ENCODE data around the gene GLG1. TPM values are rescaled to one million over a fixed set of nuclear protein-coding genes. Genes with fewer than 3 reads are reported as not detected.
"Not testable (repeated sequence)": the region's sequence is repeated elsewhere in the genome, so short reads cannot be mapped to it uniquely, and the experiment has no call there.

GLG1 gene
- polyA plus RNA-seq (ENCODE audit: insufficient read length) = 97.1 TPM

DNA sequence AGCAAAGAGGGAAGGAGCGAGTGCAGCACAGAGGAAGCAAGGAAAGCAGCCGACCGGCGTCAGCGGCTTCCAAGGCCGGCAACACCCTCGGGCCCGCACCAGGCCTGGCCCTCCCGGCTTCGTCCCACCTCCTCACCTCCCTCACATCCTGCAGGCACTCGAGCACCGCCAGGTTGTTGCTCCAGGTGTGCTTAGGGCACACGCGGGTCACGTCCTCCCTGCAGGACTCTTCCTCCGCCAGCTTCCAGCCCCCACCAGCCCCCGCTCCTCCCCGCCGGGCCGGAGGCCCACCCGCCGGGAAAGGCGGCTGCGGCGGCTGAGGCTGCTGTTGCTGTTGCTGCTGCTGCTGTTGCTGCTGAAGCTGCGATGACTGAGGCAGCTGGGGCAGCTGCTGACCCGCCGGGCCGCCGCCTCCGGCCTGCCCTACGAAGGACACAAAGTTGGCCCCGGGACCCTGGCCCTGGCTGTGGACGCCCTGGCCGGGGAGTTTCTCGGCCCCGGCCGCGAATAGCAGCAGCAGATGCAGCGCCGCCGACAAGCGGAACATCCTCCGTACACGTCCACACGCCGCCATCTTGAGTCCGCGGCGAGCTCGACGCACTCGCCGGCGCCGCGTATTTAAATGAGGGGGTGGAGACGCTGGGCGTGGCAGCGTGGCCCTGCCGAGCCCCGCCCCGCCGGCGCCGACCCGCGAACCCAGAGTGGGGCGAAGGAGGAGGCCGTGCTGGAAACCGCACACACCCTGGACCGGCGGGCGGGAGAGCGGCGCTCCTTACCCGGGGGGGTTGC lies at the start of gene GLG1:
Gene GLG1, minus strand, starts transcription at position 594 of the 789 bp plus-strand sequence. Its CDS starts 20 bp downstream, at position 574.
- DNase-seq (ENCODE audit: low read depth) = peak; percentile 73

DNA sequence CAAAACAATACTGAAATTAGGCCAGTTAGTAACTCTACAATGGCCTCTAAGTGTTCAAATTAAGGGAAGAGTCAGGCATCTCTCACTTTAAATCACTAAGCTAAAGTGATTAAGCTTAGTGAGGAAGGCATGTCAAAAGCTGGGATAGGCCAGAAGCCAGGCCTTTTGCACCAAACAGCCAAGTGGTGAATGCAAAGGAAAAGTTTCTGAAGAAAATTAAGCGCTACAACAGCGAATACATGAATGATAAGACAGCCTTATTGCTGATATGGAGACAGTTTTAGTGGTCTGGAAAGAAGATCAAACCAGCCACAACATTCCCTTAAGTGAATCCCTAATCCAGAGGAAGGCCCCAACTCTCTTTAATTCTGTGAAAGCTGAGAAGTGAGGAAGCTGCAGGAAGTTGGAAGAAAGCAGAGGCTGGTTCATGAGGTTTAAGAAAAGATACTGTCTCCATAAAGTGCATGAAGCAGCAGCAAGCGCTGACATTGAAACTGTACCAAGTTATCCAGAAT lies 47.7 kb upstream of the GLG1 start:
- no peak for DNase-seq (ENCODE audit: low read depth)

DNA sequence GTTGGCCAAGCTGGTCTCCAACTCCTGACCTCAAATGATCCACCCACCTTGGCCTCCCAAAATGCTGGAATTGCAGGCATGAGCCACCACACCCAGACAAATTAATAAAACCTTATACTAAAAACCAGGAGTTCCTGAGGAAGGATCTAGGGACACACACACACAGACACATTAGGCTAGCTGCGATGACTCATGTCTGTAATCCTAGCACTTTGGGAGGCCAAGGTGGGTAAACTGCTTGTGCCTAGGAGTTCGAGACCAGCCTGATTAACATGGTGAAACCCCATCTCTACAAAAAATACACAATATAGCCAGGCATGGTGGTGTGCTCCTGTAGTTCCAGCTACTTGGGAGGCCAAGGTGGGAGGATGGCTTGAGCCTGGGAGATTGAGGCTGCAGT lies 46.0 kb upstream of the GLG1 start:
- not testable (repeated sequence) for DNase-seq (ENCODE audit: low read depth)

DNA sequence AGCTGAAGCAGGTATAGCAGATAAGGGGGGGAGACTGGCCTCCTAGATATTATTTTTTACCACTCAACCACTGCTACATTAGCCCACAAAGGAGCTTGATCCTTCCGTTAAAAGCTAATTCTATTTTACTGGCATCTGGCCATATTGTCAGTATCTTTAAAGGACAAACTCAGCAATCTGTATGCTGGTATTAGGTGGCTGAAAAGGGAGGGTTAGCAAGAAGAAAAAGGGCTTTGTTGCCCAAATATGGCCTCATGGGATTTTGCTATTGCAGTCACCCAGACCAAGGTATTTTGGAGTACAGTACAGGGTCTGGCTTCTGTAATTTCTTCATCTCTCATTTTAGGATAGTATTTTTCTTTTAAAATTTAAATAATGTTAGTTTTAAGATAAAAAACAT lies 45.3 kb upstream of the GLG1 start:
- DNase-seq (ENCODE audit: low read depth) = no peak

DNA sequence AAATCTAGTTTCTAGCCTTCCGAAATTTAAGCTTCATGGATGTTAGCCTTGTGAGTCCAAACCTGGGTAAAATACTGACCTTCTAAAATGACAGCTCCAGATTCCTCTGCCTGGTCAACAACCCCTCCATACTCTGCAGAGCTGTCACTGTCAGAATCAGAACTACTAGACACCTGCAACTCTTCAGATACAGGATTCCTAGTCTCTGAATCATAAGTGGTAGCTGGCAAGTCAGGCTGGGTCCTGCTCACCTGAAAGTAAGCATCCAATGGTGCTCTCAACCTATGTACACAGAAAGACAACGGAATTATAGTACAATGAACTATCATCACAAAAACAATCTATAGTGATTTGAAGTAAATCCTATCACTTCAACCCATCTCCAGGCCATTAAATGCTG lies 44.9 kb upstream of the GLG1 start:
- DNase-seq (ENCODE audit: low read depth) = no peak

DNA sequence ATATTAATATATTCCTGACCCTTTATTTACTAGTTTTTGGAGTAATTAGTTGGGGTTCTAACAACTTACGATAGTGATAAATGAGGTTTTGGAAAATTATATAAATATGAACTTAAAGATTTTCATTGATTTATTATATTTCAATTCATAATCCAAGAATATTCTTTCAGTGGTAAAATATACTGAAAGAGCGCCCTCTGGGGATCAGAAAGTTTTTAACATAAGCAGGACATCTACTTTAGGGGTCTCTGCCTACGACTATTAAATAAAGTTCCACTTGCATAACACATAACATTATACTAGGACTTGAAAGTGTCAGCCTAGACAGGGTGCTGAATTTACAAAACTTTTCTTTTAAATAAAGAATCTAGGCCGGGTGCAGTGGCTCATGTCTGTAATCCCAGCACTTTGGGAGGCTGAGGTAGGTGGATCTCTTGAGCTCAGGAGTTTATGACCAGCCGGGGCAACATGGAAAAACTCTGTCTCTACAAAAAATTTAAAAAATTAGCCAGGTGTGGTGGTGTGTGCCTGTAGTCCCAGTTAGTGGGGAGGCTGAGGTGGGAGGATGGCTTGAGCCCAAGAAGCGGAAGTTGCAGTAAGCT lies 44.2 kb upstream of the GLG1 start:
- no peak for DNase-seq (ENCODE audit: low read depth)

DNA sequence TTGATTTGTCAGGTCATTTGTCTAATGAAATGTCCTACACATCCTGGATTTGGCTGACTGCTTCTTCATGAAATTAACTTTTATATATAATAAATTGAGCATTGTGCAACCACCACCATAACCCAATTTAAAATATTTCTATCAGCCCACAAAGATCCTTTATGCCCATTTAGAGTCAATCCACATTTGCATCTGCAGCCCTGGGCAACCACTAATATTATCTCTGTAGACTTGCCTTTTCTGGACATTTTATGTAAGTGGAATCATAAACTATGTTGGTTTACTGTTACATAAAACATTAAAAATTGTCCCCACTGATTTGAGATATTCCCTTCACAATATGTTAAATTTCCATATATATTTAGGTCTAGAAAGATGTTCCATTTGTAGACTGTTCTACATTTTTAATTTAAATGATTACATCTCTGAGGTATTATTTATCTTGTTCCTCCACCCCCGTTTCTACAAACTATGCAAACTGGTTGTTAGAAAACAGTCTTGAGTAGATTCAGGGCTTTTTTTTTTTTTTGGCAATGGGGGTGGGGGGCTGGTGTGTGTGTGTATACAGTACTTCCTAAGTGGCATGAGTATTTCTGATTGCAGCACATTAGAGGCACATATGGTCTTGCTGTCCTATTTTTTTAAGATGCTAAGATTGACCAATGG lies 43.1 kb upstream of the GLG1 start:
- no peak for DNase-seq (ENCODE audit: low read depth)

DNA sequence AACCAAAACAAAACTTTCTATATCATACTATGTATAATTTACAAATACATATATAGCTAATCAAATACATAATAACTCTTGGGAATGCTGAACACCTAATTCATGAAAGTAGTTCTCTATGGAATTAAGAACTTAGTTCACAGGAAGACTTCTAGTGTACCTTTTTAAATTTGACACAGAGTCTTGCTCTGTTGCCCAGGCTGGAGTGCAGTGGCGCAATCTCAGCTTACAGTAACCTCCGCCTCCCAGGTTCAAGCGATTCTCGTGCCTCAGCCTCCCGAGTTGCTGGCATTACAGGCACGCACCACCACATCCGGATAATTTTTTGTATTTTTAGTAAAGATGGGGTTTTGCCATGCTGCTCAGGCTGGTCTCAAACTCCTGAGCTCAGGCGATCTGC lies 35.1 kb upstream of the GLG1 start:
- DNase-seq (ENCODE audit: low read depth) = no peak

DNA sequence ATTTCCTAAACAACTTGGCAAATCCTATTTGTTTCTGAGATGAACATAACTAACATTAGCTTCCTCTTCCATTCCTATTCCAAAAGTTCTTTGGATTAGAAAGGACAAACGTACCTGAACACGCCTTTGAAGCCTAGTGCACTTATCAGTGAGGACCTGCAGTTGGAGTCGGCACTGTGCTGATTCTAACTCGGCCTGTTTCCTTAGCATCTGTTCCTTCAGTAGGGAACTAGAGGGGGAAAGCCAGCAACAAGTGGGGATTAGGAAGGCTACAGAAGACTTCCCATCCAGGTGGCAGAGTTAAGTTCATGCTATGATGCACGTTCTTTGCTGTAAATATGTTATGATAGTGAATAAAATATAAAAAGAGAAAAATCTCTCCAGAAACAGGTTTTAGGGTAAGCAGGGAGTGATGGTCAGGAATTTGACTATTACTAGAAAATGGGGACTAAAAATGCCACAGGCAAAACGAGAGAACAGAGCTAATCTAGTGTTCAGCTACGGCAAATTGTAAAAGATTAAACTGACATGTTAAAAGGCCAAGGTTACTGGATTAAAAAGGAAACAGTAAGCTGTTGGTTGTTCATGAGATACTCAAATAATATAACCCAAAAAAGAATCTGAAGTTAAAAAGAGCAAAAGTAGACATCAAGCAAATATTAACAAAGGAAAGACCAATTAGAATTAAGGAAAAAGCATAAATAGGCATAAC lies 31.0 kb upstream of the GLG1 start:
- no peak for DNase-seq (ENCODE audit: low read depth)

DNA sequence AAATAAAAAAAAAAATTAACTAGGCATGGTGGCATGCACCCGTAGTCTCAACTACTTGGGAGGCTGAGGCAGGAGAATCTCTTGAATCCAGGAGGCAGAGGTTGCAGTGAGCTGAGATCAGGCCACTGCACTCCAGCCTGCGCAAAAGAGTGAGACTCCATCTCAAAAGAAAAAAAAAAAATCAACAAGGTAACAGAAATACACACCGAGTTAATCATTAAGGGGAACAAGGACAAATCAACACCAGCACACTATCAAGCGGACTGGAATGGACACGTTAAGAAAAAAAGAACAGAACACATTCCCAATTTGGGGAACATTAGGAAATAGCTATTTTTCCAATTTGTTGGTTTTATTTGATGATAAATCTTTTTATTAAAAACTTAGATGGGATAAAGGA lies 28.4 kb upstream of the GLG1 start:
- no peak for DNase-seq (ENCODE audit: low read depth)

DNA sequence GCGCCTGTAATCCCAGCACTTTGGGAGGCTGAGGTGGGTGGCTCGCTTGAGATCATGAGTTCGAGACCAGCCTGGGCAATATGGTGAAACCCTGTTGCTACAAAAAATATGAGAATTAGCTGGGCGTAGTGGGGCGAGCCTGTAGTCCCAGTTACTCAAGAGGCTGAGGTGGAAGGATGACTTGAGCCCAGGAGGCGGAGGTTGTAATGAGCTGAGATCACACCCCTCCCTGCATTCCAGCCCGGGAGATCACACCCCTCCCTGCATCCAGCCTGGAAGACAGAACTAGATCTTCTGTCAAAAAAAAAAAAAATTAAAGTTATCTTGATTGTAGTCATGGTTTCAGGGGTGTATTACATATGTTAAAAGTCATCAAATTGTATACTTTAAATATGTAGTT lies 26.8 kb upstream of the GLG1 start:
- DNase-seq (ENCODE audit: low read depth) = no peak

DNA sequence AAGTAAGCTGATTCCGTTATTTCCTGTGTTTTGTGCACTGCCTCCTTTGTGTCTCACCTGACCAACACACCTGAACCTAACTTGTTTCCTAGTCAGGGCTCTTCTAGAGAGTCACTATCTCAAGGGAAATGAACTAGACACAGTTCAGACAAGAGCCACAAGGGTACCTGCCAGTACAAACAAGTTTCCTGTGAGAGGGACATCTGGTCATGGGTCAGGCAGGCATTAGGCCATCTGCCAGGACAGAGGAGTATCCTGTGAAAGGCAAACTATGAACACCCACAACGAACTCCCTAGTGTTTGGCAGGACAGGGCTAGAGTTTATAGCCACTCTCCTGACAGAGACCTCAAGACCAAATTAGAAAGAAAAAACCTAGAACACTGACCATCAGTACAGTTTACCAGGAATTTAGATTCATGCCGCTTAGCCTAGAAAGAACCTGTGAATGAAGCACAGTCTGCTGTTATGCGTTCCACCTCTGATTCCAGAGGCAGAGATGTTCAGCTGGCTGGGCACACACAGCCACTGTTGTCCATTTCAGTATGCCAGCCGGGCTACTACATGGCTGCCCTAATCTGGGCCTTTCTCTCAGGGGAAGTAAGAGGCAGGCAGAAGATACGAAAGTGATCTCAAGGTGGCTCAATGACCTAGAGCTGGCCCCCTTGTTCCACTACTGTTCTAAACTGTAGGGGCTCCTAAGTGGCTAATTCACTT lies 20.7 kb upstream of the GLG1 start:
- no peak for DNase-seq (ENCODE audit: low read depth)

DNA sequence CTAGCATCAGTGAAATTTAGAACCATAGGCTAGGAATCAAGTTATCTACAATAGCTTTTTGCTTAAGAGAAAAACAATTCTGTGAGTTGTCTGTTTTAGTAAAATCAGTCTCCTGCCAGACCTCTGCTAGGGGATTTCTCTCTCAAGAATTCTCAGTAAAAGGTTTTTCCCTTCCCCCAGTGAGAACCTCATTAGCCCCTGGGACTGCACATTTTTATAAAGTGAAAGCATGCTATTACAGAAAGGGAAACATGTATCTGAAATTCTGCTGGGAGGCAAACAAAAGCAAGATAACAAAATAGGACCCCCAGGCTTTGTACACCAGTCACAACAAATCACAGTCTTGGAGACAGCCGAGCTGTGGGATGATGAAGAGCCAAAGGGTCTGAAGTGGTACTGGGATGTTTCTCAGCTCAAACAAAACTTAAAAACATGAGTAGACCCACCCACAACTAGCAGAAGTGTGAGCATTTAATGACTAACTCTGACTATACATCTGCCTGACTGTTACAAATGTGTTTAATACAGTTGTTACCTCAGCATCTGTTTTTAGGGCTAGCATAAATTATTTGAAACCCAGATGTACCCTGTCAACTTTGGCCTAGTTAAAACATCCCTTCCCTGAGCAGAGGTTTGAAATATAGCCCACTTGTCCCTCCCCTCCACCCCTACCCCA lies 20.0 kb upstream of the GLG1 start:
- DNase-seq (ENCODE audit: low read depth) = no peak

DNA sequence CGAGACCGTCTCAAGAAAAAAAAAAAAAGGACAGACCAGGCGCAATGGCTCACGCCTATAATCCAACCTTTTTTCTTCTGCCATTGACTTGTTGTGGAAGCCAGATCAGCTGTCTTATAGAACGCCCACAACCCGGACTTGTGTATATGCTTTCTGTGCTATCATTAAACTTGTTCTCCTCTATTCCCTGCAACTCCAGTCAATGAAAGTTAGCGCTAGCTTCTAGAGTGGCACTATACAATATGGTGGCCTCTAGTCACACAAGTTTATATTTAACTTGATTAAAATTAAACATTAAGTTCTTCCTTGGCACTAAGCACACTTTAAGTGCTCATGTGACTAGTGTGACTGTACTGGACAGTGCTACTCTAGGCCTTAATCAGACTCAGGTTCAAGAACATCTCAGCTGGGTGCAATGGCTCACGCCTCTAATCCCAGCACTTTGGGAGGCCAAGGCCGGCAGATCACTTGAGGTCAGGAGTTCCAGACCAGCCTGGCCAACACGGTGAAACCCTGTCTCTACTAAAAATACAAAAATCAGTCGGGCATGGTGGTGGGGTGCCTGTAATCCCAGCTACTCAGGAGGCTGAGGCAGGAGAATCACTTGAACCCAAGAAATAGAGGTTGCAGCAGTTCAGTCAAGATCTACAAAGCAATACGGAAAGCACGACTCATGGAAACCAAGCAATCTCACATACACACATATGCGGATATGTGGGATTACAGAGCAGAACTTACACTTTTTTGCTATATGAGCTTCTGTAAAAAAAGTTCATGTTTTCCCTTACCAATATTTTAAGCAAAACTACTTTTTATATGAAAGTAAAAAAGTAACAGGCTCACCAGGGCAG lies 18.8 kb upstream of the GLG1 start:
- DNase-seq (ENCODE audit: low read depth) = no peak

DNA sequence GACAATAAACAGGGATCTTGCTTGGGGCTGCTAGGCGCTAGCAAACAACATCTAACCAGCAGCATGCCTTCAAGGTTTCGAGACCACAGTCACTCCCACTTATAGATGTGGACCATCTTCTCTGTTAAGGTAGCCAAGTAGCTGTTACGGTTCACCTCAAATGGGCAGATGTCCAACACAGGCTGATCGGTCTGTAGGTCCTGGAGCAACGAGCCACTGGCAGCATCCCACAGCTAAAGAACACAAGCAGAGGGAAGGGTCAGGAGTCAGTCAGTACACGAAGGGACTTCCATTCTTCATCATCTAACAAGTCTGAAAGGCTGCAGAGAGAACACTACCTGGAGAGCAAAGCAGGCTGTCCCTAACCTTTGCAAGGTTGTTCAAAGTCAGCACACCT lies 16.9 kb upstream of the GLG1 start:
- no peak for DNase-seq (ENCODE audit: low read depth)

DNA sequence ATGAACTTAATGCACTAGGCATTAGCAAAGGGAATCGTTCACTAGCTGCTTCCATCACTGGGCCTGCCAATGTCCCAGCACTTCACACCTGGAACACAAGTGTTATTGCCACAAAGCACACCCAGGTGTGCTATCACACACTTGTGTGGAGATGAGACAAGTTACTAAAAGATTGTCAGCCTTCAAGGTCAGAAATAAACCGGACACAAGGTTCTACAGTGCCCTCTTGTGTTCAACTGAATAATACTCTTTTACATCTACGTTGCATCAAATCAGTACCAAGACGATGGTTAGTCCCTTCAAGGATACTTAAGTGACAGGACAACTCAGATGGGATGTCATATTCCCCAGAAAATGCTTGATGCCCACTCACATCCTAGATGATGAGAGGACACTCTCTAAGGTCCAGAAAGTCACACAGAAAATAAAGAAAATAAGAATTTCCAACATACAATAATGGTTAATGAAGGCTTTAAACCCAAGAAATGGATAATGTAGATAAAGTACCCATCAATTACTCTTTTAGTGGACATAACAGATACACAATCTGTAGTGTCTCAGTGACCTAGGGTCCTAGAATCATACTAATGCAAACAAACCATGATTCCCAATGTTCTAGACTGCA lies 16.4 kb upstream of the GLG1 start:
- DNase-seq (ENCODE audit: low read depth) = peak; percentile 32

DNA sequence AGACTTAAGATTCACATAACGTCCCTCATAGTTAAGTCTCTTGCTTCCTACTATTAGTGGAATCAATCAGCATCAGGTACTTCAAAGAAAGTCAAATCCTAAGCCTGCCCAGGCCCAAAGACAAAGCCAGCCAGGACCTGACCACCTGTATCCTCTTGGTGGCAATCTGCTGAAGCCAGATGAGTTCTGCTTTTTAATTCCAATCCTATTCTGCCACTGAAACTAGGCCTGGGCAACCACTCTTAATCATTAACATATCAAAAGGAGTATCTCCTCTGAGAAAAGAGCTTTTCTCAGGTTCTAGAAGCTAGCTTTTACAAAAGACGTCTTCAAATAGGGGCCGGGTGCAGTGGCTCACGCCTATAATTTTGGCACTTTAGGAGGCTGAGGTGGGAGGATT lies 15.1 kb upstream of the GLG1 start:
- DNase-seq (ENCODE audit: low read depth) = no peak

DNA sequence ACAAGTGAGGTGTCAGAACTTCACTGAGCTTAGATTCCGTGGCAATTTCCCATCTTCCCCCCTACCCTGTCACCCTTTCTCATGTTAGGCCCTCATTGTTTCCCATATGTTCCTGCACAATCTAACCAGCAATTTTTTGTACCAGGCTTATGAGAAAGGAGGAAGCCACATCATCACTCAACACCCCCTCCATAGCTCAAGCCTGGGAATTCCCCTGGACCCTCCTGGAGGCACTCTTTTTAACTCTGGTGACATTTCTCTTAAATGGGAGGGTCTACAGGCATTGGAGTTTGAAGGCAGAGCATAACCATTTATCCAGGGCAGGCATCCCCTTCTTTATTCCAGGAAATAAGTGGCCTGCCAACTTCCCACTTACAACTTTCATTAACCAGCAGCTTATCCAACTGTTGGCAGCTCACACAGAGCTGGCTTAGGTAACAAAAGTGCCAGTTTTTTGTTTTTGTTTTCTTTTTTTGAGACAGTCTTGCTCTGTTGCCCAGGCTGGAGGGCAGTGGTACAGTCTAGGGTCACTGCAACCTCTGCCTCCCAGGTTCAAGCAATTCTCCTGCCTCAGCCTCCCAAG lies 10.4 kb upstream of the GLG1 start:
- DNase-seq (ENCODE audit: low read depth) = no peak

DNA sequence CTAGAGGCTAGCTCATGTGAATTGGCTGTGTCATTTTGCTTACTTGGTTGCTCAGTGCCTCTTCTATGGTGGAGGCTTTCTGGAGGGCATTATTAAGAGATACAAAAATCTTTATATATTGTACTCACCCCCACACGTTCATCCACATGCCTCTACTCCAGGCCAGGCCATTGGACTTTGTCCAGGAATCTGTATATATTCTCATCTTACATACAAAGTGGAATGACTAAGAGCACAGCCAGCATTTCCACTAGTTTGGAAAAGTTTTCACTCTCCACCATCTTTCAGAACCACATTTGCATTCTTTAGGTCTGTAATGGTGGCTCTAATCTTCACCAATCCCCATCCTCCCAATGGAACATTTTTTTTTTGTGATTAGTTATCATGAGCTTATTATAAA lies 4.8 kb upstream of the GLG1 start:
- DNase-seq (ENCODE audit: low read depth) = no peak

Measured in forelimb muscle (tissue), 1 donor.